A673 (cell line): ENCODE measurements around the gene ZNF23. TPM values are rescaled to one million over a fixed set of nuclear protein-coding genes. Genes with fewer than 3 reads are reported as not detected.

Experiments
- BruUV-seq: library from RNA; stranded (reverse); fragments of 400-500 nt; replicated peaks from 2 replicates; lab custom pipeline; 2021; lab: Mats Ljungman, UMichigan
- CTCF ChIA-PET: fragments of 300-600 bp; sonication (Branson Sonifier 250); formaldehyde crosslinking; loops from one replicate; lab custom pipeline; 2022; ENCODE audit warnings: antibody characterized with exemption; lab: Charles Lee
- POLR2A ChIA-PET: fragments of 300-600 bp; sonication (Branson Sonifier 250); formaldehyde crosslinking; loops from one replicate; lab custom pipeline; 2022; ENCODE audit warnings: antibody characterized with exemption; ENCODE audit not compliant: low non-redundant PET; lab: Charles Lee
- DNase-seq: peaks from one replicate; pipeline ENCODE4 v3.0.0-alpha.2; 2015; ENCODE audit warnings: low spot score
- H3K27ac ChIP-seq: fragments of 200-600 bp; sonication (generic); 2 replicates; pipeline ENCODE4 v1.5.1; 2016; ENCODE audit warnings: mixed run types, low read depth, mild to moderate bottlenecking, mixed read lengths, antibody characterized with exemption, low read length; ENCODE audit not compliant: poor library complexity, severe bottlenecking
- H3K27me3 ChIP-seq: fragments of 200-600 bp; sonication (generic); replicated peaks from 2 replicates; pipeline ENCODE4 v1.6.1; 2017; ENCODE audit warnings: mixed run types, low read depth, mild to moderate bottlenecking, mixed read lengths, antibody characterized with exemption, low read length; ENCODE audit not compliant: insufficient read depth, poor library complexity
- H3K36me3 ChIP-seq: fragments of 200-600 bp; sonication (generic); 2 replicates; pipeline ENCODE4 v1.6.1; 2016; ENCODE audit warnings: mixed run types, mild to moderate bottlenecking, mixed read lengths, antibody characterized with exemption, low read length; ENCODE audit not compliant: insufficient read depth, poor library complexity, severe bottlenecking
- H3K4me1 ChIP-seq: fragments of 200-600 bp; sonication (generic); 2 replicates; pipeline ENCODE4 v1.6.1; 2017; ENCODE audit warnings: mixed run types, mild to moderate bottlenecking, mixed read lengths, antibody characterized with exemption, low read length; ENCODE audit not compliant: insufficient read depth, poor library complexity, severe bottlenecking
- H3K4me3 ChIP-seq: fragments of 200-600 bp; sonication (generic); 2 replicates; pipeline ENCODE4 v1.5.1; 2016; ENCODE audit warnings: low read depth, mixed run types, mild to moderate bottlenecking, mixed read lengths, low read length; ENCODE audit not compliant: poor library complexity, severe bottlenecking
- H3K9me3 ChIP-seq: fragments of 200-600 bp; sonication (generic); 2 replicates; pipeline ENCODE4 v1.6.1; 2016; ENCODE audit warnings: mixed run types, low read depth, mild to moderate bottlenecking, mixed read lengths, antibody characterized with exemption, low read length; ENCODE audit not compliant: poor library complexity, severe bottlenecking
- CTCF ChIP-seq: fragments of 300-800, 200-600 bp; sonication (generic); conservative IDR thresholded peaks from 2 replicates; pipeline ENCODE4 v1.5.1; 2017; ENCODE audit warnings: low read depth, mild to moderate bottlenecking, antibody characterized with exemption, low read length, moderate library complexity, mixed read lengths
- EZH2 ChIP-seq: fragments of 200-600 bp; sonication (generic); IDR thresholded peaks from 2 replicates; pipeline ENCODE4 v1.6.1; 2017; ENCODE audit warnings: borderline replicate concordance, low read depth, mild to moderate bottlenecking, mixed read lengths, antibody characterized with exemption, low read length; ENCODE audit not compliant: poor library complexity, severe bottlenecking
- intact Hi-C: fragments of 100-400 bp; cut with micrococcal nuclease; formaldehyde crosslinking; loops from one replicate; pipeline ENCODE4 v1.10.0; 2022; ENCODE audit not compliant: unreplicated experiment
- total RNA-seq: library from RNA; stranded (reverse); gene quantifications from 2 replicates; pipeline ENCODE4 v1.2.3, GENCODE V29; 2021

ZNF23 gene
- total RNA-seq, 1 experiment from 2014 or later = 10.2 TPM

GRCh38 chr16:71498031-71498430 is 36.0 kb upstream of the ZNF23 start:
- ChIA-PET CTCF (interaction anchor here (0.7 kb wide), 1 partner anchor 86 kb away, joined by 3 read pairs; no protein-coding TSS in a partner anchor), POLR2A (no interaction called here)
- intact Hi-C loops = no loop called here
- Histone ChIP-seq H3K27ac (no peak overlapping the region), H3K4me3 (no peak overlapping the region), H3K4me1 (no peaks in the 10 kb centered on the region), H3K27me3 (peaks cover 5% of the 10 kb centered on the region), H3K36me3 (no peaks in the 10 kb centered on the region), H3K9me3 (no peaks in the 10 kb centered on the region)
- TF ChIP-seq EZH2 (no peak), CTCF (no peak)
- no TSS peak for BruUV-seq
- DNase-seq = no peak

GRCh38 chr16:71493213-71493612 is 31.2 kb upstream of the ZNF23 start:
- Histone ChIP-seq H3K27me3 (peaks cover 5% of the 10 kb centered on the region), H3K9me3 (no peaks in the 10 kb centered on the region), H3K4me1 (no peaks in the 10 kb centered on the region), H3K27ac (no peak overlapping the region), H3K36me3 (no peaks in the 10 kb centered on the region), H3K4me3 (no peak overlapping the region)
- BruUV-seq = no TSS peak
- ChIA-PET POLR2A (no interaction called here), CTCF (interaction anchor here (0.6 kb wide), 1 partner anchor 104 kb away, joined by 4 read pairs; no protein-coding TSS in a partner anchor)
- intact Hi-C loops = no loop called here
- no peak for DNase-seq
- TF ChIP-seq CTCF = no peak
- TF ChIP-seq EZH2 = no peak

- TF ChIP-seq EZH2 (no peak), CTCF (no peak)
- CTCF ChIA-PET = interaction anchor here (0.6 kb wide), 1 partner anchor 104 kb away, joined by 4 read pairs; no protein-coding TSS in a partner anchor
- no TSS peak for BruUV-seq
Observed at GRCh38 chr16:71492786-71493185, 30.7 kb upstream of the ZNF23 start.

More at GRCh38 chr16:71492786-71493185, 30.7 kb upstream of the ZNF23 start:
- no peak overlapping the region for H3K27ac ChIP-seq
- H3K4me1 ChIP-seq = no peaks in the 10 kb centered on the region
- DNase-seq = no peak
- no peaks in the 10 kb centered on the region for H3K36me3 ChIP-seq
- H3K9me3 ChIP-seq = no peaks in the 10 kb centered on the region
- intact Hi-C loops = no loop called here
- peaks cover 5% of the 10 kb centered on the region for H3K27me3 ChIP-seq
- POLR2A ChIA-PET = no interaction called here
- no peak overlapping the region for H3K4me3 ChIP-seq
